NCI-H345 treated with DMSO at 0.1 percent for 48 hours (cell line): ENCODE data around the gene CDHR3.
"Not testable (repeated sequence)": the region's sequence is repeated elsewhere in the genome, so short reads cannot be mapped to it uniquely, and the experiment has no call there.

ENCODE experiments used
- DNase-seq: peaks from one replicate; lab custom pipeline; 2025; ENCODE audit not compliant: unreplicated experiment; lab: John Stamatoyannopoulos, UW

Gene CDHR3

DNA sequence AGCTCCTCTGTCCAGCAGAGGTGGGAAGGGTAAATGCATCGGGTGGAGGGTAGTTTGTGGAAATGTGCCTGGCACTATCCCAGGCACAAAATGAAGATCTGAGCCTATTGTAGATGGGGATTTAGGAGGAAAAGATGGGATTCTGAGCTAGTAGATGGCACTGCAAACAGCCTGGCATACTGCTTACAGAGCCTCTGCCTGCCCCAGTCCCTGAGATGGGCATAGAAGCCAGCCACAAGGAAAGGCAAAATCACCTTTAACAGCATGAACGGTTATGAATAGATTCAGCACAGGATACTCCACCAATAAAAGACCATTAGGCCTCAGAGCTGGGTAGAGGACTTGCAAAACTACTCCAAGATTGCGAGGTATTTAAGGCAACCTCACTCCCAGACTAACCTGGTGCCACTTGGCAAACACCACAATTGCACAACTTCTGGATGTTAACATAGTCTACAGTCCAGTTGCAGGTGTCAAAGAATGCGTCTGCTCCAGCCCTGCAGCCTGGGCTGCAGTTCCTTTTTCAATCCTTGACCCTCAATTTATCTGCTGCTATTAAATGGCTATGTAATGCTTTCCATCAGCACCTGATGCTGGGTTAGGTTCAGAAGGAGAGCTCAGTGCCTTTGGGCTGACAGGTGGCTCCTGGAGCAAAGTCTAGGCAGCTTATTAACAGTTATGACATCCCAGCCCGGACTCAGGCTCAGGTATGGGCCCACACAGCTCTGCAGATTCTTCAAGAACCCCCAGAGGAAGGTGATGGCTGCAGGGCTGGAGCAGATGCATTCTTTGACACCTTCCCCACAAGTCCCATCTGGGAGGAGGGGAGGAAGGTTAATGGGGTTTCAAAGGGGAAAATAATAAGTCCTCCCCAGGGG is 34.0 kb downstream of the CDHR3 start:
- DNase-seq, result no peak

- no peak for DNase-seq
These were observed 36.2 kb downstream of the CDHR3 start for GRCh38 chr7:105999256-105999655.

DNA sequence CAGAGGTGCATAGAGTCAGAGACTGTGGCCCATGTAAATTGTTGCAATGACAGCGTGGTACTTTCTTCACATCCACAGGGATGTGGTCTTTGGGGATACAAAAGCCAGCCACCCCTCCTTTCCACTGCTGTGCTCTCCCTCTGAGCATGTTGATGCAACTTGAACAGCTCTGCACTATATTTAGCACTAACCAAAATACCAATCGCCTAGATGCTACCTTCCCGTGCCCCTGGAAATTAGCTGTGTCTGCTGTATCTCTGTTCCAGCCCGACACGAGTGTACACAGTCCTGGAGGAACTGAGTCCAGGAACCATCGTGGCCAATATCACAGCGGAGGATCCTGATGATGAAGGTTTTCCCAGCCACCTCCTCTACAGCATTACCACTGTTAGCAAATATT is 38.1 kb downstream of the CDHR3 start:
- DNase-seq, result no peak

DNA sequence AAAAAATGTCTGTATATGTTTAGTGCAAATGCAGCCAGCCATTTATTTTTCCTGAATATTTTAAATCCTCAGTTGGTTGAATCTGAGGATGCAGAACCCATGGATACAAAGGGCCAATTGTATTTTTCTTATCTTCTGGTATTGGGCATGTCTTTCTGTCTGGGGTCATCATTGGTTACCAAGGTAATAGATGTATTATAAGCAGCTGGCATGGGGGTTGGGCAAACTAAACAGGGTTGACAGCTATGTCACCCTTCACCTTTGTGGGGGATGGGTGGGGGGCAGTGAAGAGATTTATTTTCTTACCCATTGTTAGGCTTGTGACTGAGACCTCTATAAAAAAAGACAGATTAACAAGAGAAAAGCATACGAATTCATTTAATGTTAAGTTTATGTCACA is 38.8 kb downstream of the CDHR3 start:
- DNase-seq, result no peak

DNA sequence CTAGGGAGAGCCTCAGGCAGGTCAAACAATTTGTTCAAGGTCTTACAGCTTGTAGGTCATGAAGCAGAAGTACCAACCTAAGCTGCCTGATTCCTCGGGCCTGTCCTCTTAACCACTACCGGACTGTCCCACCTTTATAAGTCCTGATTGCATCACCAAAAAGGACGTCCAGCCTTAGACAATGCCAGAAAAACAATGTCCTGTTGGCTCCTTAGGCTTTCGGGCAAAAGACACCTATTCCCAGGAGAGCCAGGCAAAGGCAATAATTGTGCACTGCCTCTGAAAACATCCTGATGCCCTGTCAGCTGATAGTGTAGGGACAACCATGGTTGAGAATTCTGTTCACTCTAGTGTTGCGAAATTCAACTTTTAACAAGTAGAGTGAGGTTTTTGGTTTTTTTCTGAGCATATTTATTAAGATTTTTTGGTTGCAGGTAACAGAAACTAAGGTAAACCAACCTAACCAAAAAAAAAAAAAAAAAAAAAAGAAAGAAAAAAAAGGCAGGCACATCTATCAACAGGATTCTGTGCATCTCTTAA is 40.5 kb downstream of the CDHR3 start:
- no peak for DNase-seq

DNA sequence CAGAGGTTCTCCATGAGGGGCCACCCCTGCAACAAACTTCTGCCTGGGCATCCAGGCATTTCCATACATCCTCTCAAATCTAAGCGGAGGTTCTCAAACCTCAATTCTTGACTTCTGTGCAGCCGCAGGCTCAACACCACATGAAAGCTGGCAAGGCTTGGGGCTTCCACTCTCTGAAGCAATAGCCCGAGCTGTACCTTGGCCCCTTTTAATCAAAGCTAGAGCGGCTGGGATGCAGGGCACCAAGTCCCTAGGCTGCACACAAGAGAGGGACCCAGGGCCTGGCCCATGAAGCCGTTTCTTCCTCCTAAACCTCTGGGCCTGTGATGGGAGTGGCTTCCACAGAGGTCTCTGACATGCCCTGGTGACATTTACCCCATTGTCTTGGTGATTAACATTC is 43.8 kb downstream of the CDHR3 start:
- DNase-seq, result no peak

DNA sequence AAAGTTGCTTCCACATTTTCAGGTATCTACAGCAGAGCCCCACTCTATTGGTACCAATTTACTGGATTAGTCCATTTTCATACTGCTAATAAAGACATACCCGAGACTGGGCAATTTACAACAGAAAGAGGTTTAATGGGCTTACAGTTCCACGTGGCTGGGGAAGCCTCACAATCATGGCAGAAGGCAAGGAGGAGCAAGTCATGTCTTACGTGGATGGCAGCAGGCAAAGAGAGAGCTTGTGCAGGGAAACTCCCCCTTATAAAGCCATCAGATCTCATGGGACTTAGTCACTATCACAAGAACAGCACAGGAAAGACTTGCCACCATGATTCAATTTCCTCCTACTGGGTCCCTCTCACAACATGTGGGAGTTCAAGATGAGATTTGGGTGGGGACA is 44.7 kb downstream of the CDHR3 start:
- DNase-seq, result not testable (repeated sequence)

DNA sequence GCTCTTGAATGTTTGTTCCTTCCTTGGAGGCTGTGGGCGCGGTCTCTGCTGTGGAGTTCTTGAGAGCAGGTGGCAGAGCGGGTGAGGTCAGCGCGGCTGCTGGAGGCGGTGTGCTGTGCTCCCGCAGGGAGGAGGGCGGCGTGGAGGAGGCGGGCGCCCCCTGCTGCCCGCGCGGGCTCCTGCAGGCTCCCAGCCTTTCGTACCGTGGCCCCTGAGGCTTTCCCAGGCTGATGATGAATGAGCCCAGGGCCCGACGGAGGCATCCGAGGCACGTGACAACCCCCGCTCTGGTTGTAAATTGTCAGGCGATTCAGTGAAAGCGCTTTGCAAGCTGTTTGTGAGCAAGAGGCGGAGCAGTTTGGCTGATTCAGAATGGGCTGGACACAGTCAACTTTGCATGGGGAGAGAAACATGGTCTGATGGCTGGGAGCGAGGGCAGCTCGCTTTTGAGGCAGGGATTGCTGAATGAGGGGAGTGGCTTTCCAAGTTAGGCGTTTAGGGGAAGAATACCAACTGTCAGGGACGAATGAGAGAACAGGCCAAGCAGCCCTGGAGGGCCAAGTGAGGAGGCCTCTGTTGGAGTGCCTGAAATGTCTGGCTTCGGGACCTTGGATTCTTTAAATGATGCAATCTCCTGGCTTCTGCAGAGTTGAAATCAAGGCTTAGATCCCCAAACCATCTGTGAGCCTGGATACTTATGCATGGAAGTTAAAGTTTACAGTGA is 46.6 kb downstream of the CDHR3 start:
- no peak for DNase-seq

DNA sequence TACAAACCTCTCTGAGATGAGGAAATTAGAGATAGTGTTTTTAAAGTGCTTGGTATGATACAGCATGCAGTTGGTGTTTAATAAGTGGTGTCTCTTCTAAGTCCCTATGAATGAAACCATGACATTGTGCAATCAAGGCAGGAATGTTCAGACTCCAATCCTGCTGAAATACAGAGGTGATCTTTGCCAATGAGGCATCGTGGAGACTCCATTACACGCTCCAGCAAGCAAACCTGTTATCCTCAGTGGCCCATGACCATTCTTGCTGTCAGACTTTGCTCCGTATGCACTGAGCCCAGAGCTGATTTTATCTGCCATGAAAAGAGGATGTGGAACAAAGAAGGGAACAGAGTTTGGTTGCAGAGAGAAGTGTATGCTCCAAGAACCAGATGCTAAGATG is 47.3 kb downstream of the CDHR3 start:
- DNase-seq, result no peak

GRCh38 chr7:106010866-106011265 is 47.8 kb downstream of the CDHR3 start:
- DNase-seq, result no peak

DNA sequence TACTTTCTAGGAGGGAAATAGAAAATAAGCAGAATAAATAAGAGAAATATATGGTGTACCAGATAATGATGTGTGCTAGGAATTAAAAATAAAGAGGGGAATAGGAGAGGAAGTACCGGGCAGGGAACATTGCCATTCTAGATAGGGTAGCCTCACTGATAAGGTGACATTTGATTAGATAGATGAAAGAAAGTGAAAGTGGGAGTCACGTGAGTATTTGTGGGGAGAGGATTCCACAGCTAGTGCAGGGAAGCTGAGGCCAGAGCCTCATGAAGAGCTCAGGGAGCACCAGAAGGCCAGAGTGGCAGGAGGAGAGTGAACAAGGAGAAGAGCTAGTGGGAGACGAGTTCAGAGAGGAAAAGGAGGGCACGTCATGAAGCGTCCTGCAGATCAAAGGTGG is 49.1 kb downstream of the CDHR3 start:
- no peak for DNase-seq

DNA sequence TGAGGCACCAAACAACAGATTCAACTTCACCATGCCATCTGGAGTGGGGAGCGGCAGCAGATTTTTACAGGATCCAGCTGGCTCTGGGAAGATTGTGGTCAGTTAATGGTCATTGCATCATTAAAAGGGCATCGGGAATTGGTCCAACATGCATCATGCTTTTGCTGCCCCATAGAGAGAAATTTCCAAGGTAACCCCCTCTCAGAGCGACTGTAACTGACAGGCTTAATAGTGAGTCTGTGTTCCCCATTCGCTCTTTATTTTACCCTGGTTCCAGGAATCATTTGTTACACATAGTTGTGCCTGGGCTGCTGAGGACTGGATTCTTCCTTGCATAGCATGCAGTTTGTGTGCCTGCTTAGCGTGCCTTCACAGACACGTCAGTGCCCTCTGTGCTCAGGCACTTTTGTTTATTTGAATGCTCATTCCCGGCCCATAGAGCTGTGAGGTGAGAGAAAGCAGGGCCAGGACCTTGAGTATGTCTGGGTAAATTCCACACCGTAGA is 49.9 kb downstream of the CDHR3 start:
- no peak for DNase-seq

DNA sequence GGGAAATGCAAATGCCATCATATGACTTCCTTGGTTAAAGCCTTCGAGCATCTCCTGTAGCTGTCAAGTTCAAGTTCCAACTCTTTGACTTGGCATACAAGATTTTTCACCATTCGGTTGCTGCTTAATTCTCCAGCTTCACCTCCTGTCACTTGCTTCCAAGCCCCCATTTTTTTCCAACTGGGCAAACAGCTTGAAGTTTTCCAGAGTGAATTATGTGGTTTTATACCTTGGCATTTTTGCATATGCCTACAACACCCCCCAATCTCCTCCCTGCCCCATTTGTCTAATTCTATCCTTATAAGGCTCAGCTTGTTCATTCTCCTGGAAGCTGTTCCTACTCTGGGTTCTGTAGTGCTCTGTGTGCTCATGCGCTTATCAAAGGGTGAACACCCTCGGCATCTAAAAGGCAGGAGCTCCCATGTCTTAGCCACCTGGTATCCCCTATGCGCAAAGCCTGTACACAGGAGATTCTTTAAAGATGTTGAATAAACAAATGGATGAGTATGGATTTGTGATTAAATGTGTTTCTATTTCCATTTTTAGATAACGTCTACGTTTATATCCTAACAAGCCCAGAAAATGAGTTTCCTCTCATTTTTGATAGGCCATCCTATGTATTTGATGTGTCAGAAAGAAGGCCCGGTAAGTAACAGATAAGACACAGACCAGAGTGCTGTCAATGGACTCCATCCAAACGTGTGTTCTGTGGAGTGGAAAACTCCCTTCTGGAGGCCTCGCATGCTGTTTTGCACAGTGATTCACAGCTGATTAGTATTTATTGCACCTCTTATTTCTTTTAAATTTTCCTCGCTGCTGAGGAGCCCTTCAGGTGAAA is 52.5 kb downstream of the CDHR3 start:
- DNase-seq, result no peak

- DNase-seq, result no peak
These were observed 53.3 kb downstream of the CDHR3 start for GRCh38 chr7:106016331-106016730.

DNA sequence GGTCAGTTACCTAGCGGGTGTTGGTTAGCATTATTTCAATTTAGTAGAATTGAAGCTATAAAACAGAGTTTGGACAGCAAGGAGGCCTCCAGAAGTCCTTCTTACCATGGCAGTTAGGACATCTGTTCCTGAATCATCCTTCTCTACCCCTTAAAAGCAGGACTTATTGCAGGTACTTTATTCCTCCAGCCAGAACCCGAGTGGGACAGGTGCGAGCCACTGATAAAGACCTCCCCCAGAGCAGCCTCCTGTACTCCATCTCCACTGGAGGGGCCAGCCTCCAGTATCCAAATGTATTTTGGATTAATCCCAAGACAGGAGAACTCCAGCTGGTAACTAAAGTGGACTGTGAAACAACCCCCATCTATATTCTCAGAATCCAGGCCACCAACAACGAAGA is 54.6 kb downstream of the CDHR3 start:
- no peak for DNase-seq

DNA sequence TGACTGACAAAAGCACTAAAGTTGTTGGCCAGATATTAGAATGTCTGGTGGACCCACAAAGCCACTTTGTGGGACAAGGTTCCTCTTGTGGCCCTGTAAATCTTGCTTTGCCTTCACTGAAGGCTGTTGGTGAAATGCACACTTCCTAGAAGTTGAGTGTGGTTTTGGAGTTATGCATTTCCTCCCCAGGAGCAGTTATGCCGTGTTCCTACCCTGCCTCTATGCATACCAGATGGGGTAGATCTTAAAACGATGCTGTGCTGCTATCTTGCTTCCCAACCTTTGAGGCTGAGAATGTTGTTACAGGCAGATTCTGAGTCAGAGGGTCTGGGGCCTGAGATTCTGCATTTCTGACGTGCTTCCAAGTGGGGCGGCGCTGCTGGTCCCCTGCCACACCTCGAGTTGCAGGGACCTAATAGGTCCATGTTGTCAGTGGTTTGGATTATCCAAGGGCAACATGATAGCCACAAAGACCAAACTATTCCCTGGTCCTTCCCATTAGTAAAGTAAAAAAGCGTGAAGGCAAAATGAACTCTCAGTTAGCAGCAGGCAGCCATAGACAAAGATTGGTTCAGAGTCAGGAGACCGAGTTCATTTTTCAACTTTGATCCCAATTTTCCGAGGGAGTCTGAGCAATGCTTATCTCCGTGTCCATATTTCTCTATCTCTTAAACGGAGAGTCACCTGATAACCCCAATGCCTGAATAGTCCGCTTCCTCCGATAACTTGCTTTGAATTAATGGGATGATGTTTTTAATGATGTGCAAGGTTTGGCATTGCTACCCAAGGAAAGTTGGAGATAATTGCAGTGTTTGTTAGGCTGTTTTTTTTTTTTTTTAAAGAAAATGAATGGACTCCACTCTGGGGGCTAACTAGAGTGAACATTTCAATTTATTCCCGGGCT is 55.8 kb downstream of the CDHR3 start:
- DNase-seq, result no peak

DNA sequence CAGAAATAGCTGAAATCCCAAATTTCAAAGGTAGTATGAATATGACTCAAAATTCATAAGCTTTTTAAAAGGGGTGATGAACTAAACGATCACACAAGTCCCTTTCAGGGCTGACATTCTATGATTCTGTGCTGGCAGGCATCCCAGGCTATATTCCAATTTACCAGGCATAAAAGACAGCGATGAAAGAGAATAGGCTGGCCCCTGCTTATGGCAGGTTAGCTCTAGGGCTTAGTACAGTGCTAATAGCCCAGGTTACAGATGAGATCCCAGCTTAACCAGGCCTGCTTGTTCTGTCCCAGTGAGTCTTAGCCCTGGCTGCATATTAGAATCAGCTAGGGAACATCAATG is 56.4 kb downstream of the CDHR3 start:
- no peak for DNase-seq

- DNase-seq, result peak; percentile 85
These were observed 58.3 kb downstream of the CDHR3 start for GRCh38 chr7:106021151-106022067.

DNA sequence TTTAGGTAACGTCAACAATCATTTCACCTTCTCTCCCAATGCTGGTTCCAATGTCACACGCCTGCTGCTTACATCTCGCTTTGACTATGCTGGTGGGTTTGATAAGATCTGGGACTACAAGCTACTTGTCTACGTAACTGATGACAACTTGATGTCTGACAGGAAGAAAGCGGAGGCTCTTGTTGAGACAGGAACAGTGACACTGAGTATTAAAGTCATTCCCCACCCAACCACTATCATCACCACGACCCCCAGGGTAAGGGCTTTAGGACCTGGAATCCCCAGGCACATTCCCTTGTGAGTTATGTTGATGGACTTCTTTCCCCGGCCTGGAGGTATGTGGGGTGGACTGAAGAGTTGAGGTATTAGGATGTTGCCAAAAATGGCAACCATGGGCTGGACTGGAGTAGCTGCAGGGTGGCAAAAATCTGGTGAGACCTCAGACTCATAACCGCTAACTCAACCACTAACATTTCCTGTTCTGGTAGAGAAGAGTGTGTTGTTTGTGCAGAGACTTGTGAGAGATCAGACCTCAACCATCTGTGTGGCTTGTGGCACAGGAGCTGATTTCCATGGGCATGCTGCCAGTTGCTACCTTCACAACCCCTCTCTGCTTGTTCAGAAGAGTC is 59.2 kb downstream of the CDHR3 start:
- DNase-seq, result peak; percentile 62
